Activated T-cell treated with anti-CD3 and anti-CD28 coated beads for 4 hours (primary cell): Measurements from ENCODE around the gene MAPK11.

Experiments used
- DNase-seq: peaks from one replicate; pipeline ENCODE4 v3.0.0-alpha.2; 2020

The MAPK11 gene

DNA sequence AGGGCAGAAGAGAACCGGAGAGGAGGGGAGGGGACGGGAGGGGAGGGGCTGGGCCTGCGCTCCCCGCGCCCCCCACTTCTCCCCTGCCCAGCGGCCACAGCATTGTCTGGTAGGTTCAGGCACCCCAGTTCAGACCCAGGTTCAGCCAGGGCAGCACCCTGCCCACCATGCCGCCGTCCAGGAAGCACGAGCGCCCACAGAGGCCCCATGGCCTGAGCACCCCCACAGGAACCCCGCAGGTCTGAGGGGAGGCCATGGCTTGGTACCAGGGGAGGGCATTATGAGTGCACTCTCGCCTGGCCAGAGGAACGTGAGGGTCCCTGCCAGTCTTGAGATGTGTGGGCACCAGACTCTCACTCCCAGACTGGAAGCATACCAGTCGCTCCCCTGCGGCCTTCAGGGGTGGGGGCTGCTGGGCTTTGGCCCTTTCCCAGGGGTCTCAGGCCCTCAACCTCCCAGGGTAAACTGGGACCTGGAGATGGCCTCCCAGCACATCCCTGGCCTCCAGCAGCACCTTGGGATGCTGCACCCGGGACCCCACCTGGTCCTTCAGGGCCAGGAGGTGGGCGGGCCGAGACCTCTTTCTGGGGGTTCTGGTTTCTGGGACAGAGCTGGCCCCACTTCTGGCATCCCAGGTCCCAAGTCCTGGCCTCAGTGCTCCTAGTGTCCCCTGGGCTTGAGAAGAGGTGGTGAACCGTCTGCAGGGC, 37.9 kb upstream of the MAPK11 start:
- no peak for DNase-seq

DNA sequence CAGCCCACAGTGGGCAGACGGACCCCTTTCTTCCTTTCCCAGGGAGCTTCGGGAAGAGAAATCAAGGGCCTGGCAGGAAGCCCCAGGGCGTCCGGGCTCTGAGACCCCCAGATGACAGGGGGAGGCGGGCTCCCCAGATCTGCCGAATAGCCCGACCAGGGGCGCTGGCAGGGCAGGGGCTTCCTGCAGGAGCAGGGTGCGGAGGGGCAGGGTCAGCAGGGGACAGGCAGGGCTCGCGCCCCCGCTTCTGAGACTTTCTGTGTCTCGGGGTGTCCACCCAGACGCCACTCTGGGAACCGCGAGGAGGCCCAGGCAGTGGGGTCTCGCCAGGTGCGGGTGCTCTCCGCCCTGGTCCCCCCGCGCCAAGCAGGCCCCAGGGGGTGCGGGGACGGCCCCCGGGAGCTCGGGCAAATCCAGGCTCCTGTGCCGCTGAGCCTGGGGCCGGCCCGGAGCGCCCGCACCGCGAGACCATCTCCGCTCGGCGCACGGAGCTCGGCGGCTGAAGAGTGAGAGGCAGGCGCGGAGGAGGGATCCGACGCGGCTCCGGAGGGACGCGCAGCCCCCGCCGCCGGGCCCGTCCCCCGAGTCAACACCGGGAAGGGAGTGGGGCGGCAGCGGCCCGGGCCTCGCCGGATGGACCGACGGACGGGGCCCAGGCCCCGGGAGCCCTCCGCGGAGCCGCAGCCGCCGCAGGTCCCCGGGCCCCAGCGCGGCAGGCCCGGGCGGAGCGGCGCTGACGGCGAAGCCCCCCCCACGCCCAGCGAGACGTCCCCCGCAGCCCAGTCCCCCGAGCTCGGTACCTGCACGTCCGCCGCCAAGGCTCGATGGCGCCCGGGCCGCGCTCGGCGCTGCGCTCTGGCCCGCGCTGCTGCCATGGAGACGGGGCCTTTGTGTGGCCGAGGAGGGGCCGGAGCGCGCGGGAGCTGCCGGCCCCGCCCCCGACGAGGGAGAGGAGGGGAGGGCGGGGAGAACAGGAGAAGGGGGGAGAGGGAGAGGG, 36.9 kb upstream of the MAPK11 start, which contains the start of gene PLXNB2:
Gene PLXNB2 (minus strand): TSS at position 894 of the 997 bp plus-strand sequence. CDS start 17,062 bp downstream, outside the sequence.
- DNase-seq, result no peak

DNA sequence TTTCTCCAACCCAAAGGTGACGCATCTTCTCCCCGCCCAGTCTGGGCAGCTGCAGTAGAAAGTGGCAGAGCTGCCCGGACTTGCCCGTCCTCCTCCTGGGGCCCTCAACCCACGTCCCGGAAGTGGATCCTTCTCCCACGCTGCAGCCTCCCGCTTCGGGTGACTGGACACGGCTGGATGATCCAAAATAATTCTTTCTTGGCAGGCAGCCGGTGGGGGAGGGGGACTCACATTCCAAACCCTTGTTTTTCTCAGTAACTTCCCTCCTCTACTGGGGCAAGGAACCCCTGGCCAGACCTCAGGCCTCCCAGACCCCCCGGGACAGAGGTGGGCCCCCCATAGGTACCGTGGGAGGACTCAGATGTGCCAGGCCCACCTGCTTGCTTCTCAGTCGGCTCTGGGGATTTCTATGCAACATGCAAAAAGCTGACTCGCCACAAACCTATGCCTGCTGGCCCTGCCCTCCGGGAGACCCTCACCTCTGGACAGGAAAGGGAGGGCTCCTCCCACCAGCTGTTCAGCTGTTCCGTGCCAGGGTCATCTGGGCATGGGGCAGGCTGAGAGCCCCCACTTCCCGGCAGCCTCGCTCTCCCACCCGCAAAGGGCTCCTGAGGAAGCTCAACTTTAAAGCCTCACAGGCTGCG, 35.9 kb upstream of the MAPK11 start:
- no peak for DNase-seq

DNA sequence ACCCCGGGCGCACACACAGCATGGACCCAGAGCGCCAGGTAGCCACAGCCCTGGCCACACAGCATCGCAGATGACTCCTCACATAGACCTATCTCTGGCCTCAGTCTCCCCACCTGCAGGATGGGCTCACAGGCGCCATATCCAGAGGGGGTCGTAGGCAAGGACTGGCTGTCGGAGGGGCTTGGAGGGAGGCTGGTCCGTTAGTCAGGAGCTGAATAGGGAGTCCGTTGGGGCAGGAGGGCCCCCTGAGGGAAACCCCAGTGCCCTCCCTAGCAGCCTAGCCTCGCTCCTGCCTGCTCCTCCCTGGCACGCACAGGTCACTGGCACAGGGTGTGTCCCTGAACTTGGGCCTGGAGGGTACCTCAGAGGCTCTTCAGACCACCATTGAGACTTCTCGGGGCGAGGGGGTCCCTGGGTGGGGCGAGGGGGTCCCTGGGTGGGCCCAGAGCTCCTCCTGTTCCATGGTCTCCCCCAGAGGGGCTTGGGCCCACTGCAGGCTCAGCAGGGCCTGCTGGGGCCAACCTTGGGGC, 35.3 kb upstream of the MAPK11 start:
- no peak for DNase-seq

DNA sequence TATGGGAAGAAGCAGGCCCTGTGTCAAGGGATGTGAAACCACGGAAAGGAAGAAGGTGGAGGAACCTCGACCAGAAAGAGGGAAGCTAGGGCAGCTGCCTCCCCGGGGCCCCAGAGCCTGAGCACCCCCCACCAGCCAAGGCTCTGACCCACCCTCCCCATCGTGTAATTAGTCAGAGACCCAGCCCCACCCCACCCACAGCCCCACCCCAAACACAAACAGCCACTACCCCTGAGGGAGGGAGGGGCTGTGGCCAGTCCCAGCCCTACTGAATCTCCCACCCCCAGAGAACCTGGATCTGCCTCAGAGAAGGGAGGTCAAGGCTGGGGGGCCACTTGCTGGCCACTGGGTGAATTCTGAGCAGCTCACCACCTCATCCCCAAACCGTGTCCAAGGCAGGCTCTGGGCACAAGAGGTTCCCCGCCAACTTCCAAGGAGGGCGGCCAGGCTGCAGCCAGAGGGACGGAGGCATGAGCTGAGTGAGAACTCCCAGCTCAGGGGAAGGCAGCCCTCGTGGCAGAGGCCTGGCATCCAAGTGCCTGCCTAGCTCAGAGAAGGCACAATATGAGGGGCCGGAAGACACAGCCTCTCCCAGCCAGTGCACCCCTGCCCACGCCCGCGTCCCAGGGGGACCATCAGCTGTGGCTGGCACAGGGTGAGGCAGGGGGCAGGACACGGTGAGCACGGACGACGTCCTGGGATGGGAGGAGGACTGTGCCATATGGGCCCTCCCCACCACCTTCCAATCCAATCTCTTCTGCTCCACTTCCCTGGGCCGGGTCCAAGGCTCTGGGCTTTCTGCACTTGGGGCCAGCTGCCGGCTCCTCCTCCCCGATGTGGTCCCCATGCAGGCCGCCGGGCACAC, 34.6 kb upstream of the MAPK11 start:
- DNase-seq, result no peak

DNA sequence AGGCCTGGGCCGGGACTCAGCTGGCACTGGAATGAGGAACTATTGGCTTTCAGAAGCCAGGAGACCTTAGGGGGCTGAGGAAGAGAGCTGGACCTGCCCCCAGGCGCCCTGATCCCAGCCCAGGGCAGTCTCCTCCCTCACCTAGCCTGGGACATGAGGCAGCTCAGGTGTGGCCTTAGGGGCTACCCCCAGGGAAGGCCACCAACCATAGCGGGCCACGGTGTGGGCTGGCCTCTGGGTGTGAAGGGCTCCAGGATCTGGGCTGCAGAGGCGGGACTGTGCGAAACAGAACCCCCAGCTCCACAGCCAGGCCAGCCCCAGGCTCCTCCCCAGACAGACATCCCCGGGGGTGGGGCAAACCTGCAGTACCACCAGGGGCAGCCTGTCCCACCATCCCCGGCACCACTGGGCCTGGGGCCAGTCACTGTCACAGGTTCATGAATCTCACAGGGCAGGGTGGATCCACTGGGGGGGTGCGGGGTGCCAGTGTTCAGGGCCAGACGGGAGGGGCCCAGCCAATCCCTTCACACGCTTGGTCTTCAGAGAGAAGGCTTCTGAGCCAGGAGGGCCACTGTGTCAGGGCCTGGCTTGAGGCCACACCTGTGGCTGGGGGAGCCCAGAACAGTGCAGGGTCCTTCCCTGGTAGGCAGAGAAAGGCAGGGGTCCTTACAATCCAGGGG, 33.8 kb upstream of the MAPK11 start:
- DNase-seq, result no peak

DNA sequence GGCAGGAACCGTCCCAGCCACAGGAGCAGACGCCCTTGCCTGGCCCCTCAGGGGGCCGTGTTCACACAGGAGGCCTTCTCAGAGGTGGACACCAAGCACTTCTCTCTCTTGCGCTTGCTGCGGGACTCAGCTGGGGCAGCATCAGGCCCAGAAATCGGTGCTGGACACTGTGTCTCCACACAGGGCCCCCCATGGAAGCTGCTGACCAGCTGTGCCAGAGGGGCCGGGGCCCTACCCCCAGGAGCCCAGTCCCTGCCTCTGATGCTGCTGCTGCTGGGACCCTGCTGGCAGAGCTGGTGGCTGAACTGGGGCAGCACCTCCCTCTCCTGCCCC, 33.3 kb upstream of the MAPK11 start:
- no peak for DNase-seq

DNA sequence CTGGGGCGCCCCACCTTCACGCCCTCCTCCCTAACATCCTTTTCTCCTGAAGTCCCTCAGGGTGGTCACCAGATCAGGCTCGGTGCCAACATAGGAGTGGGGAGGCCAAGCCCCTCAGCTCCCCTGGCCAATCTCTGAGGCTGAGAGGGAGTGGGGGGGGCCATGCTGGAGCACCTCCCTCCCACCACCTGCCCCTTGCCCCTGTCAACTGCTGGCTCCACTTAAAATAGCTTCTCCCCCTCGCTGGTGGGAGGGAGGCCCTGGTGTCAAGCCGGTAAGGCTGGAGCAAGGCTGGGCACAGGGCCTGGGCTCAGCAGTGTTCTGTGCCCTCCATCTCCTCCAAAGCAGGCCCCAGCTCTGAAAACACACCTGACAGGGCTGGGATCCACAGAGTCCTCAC, 32.4 kb upstream of the MAPK11 start:
- no peak for DNase-seq

DNA sequence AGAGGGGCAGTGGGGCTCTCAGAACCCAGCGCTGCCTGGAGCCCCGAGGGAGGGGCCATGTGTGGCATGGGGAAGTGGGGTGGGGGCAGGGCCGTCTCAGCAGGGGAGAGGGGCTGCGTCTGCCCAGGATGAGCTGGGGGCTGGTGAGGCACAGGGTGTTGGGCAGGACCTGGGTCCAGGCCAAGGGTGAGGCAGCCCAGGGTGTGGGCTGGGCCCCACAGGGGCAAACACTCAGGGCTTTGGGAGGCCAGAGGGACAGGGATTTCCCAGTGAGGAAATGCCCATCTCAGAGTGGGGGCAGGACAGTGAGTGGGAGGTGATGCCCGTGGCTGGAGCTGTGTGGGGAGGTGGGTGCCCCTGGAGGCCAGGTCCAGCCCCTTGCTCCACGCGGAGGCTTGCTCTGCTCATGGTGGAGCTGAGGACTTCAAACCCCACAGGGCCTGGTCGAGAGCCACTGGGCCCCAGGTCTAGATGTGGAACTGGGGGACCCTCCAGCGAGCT, 31.9 kb upstream of the MAPK11 start:
- DNase-seq, result no peak

DNA sequence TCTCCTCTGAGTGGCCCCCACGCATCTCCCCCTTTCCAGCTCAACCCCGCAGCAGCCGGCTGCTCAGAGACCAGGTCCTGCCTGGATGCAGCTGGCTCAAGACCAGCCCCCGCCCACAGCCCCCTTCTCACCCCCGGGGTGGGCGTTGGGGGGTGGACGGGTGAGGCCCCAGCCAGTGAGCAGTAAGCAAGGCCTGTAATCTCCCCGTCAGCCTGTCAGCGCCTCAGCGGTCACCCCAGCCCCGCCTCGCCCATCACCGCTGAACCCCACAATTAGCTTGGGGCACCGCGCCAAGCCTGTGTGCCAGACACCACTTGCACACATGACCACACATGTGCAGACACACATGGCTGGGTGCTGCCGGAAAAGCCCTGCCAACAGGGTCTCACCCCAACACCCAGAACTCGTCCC, 31.4 kb upstream of the MAPK11 start:
- DNase-seq, result no peak

DNA sequence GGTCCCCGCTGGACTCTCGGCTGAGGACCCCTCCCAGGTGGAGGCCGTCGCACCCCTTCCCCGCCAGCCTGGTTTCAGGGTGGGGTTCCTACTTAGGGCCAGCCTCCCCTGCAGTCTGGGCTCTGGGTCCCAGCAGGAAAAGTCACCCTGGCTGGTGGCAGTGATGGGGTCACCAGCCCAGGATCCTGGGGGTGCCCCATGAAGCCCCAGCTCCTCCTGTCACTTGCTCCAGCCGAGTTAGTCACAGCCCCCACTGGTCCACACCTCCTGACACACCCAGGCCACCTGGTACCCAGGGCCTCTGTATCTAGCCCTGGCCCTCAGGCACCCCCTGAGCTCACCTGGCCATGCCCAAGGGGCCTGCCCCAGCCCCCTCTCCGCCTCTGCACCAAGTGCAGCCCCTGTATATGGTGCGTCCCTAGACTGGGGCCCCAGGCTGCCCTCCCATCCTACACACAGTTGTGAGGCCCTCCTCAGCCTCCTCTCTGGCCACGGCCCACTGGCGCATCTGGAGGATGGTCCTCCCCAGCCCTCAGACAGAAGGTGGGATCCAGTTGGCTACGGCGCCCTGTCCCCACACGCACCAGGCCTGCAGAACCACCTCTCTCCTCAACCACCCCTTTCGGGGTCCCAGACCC, 30.6 kb upstream of the MAPK11 start:
- no peak for DNase-seq

DNA sequence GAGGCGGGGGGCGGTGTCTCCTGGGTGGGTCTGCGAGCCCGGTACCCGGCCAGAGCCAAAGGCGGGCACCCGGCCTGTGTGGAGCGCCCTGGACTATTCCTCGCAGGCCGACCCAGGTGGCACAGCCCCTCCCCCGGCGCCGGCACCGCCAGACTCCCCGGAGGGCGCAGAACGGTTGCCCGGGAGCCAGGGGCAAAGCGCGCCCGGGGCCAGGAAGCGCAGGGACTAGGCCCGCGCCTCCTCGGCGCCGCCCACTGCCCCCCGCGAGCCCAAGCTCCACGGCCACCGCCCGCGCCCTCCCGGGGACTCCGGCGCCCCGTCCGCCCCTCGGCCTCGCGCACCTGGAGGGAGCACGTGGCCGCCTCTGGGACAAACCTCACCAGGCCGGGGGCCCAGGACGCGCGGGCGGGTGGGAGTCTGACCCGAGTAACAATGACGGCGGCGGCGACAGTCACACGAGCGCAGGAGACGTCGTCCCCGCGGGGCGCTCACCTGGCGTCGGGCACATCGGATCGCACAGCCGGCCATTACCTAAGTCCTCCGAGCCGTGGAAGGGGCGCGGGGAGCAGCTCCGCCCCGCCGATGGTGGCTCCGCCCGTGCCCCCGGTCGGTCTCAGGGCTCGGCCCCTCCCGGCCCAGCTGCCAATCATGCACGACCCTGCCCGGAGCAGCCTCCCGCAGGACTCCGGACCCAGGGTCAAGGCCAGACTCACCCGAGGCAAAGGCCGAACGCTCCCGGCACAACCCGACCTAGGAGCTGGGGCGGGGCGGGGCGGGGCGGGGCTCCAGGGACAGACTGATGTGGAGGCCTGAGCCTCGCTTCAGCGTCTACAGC, 29.8 kb upstream of the MAPK11 start:
- DNase-seq, result no peak

DNA sequence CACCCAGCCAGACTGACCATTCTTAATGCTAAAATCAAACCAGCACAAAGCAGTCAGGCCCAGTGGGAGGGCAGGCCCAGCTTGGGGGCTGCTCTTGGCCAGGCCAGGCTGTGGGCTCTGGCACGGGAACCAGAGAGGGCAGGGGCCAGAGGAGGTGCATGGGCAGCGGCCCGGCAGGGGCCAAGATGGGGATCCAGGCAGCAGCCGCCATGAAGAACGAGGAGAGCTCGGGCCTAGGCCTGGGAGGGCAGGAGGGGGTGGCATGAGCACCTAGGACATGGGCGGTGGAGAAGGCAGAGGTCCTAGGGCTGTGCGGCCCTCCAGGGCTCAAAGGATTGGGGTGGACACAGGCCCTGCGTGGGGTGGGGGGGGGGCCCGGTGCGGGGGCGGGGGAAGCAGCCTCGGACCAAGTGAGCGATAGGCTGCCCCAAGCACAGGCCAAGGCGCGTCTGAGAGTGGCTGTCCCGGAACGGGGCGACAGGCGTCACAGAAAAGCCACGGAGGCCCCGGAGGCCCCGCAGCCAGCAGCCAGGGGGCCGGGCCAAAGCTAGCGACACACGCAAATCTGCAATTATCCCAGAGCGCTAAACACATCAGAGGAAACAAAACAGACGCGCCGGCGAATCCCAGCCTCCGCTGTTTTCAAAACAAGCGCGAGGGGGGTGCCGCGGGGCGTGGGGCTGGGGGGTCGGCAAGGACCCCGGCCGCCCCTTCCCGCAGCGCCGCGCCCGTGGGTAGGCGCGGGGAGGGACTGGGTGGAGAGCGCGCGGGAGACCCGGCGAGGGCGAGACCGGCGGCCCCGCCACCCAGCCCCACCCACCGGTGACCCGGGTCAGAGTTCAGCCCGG, 29.0 kb upstream of the MAPK11 start:
- DNase-seq, result no peak

DNA sequence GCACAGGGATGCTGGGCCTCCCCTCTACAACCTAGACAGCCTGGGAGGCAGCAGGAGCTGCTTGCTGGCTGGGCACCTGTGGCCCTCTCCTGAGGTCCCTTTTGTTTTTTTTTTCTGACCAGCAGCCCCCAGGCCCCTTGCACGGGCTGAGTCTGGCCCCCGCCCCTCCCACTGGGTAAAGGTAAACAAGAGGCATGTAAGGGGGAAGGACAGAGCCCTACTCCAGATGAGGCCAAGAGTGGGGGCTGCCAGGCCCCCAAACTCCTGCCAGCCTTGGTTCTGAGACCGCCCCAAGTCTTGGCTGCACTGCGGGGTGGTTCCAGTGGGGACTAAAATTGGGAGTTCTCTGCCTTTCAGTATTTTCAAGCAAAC, 28.1 kb upstream of the MAPK11 start:
- DNase-seq, result no peak

DNA sequence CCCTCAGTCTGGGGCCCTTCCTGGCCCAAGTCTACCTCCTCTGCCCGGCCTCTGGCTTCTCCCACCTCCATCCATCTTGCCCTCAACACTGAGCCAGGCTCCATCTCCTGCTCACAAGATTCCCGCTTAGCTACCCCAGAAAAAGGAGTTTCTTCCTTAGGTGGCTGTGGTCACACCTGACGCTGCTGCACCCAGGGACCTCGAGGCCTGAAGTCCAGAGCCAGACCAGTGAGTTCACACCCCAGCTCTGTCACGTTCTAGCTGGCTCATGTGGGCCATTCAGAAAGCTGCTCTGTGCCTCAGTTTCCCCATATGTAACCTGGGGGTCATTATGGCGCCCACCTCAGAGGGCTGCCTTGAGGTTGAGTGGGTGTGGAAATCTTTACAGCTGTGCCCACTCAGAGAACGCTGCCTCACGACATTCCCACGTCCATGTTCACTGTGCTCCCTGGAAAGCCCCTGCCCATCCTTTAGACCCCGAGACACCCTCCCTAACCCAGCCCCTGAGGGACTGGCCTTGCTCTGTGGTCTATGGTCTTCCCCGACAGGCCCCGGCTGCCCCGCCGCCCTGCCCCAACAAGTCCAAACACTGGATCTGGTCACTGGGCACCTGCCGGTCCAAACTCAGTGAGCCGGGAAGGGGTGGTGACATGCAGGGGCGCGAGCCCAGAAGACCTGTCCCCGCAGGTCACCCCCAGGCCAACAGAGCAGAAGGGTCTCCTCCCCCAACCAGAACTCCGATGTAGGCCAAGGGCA, 27.5 kb upstream of the MAPK11 start:
- DNase-seq, result no peak

DNA sequence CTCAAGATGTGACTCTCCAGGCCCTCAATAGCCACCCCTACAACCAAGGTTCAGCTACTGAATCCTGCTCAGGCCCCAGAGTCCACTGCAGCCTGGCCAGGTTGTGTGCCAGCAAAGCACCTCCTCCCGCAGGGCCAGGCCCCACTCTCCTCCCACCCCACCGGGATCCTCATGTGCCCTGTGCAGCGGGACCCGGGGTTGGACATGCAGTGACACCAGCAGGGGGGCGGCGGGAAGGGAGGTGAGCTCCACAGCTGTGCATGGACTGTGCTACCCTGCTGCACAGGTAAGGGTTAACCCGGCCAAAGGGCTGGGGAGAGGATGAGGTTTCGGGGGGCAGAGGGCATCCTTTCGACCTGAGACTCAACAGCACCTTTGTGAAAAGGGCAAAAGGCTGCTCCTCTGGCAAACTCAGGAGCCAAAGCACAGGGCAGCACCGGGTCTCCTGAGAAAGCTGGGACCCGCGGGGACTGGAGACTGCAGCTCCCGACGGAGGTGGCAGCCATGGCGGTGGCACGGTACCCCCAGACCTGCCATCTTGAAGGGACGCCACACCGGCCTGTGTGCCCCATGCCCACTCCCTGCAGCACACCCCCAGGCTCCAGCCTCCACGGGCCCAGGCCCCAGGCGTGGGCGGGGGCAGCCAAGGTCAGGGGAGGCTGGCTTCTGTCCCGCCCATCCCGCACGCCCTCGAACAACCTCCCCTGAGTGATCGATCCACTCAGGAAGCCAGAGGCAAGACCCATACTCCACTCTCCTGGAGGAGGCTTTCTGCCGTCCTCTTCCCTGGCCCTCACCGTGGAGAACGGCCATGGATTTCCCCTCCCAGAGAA, 26.7 kb upstream of the MAPK11 start:
- DNase-seq, result no peak

DNA sequence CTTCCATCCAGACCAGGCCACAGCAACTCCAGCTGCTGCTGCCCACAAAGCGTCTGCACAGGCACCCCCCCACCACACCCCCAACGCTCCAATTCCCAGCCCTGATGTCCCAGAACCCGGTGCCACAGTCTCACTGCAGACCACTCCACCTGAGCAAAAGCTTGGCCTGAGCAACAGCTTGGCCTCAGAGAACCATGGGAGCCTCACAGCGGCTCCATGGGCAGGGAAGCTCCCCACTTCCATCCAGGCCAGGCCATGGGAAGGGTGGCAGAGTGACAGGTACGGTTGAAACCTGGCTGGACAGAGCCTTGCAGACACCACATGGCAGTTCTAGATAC, 24.1 kb upstream of the MAPK11 start:
- DNase-seq, result no peak
